Muscle layer of colon (tissue), 2 donors: Measurements from ENCODE around the gene TCERG1L.

Experiments used
- H3K27ac ChIP-seq: one replicate; pipeline ENCODE4 v1.7.0; 2013; ENCODE audit warnings: low read depth, mild to moderate bottlenecking, low read length, moderate library complexity
- H3K27me3 ChIP-seq, 2 donors: one replicate each; pipeline ENCODE4 v1.7.0; 2013; ENCODE audit warnings: low read length in 2 of 2, mild to moderate bottlenecking in 2 of 2; ENCODE audit not compliant: insufficient read depth in 2 of 2, control insufficient read depth in 1 of 2
- H3K36me3 ChIP-seq: one replicate; pipeline ENCODE4 v1.7.0; 2013; ENCODE audit warnings: mild to moderate bottlenecking, low read length; ENCODE audit not compliant: insufficient read depth
- H3K4me1 ChIP-seq: one replicate; pipeline ENCODE4 v1.7.0; 2013; ENCODE audit warnings: mild to moderate bottlenecking, low read length; ENCODE audit not compliant: insufficient read depth
- H3K4me3 ChIP-seq, 2 donors: one replicate each; pipeline ENCODE4 v1.7.0; 2013; ENCODE audit warnings: low read length in 2 of 2, low read depth in 1 of 2, mild to moderate bottlenecking in 1 of 2, moderate library complexity in 1 of 2
- H3K9ac ChIP-seq: one replicate; pipeline ENCODE4 v1.7.0; 2013; ENCODE audit warnings: low read length
- H3K9me3 ChIP-seq: one replicate; pipeline ENCODE4 v1.7.0; 2013; ENCODE audit warnings: mild to moderate bottlenecking, low read length
- donor health status: abdominal sarcoma.
- donor health status: Adenocarcinoma of cecum.

The TCERG1L gene

DNA sequence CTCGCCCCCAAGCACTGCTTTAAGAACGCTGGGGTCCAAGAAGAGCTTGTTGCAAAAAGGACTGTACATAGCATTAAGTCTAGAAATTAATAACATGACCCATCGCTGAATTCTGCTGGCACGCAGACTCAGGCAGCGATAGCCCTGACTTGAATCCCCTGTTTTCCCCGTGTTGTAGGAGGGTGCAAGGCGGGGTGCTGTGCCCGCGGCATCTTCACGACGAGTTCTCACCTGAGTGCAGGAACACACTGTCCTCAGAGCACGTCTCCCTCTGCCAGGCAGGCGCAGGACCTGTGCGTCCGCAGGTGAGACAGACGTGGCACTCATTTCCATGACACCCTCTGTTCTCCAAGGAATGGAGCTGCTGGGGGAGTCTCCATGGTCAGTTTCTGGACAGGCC lies 243.2 kb downstream of the TCERG1L start:
- Histone ChIP-seq H3K36me3 (no peaks in the 10 kb centered on the region), H3K27ac (no peak overlapping the region), H3K9me3 (no peaks in the 10 kb centered on the region), H3K9ac (no peak overlapping the region), H3K4me1 (no peaks in the 10 kb centered on the region), H3K27me3 (no peaks in the 10 kb centered on the region), H3K4me3 (no peak overlapping the region)

DNA sequence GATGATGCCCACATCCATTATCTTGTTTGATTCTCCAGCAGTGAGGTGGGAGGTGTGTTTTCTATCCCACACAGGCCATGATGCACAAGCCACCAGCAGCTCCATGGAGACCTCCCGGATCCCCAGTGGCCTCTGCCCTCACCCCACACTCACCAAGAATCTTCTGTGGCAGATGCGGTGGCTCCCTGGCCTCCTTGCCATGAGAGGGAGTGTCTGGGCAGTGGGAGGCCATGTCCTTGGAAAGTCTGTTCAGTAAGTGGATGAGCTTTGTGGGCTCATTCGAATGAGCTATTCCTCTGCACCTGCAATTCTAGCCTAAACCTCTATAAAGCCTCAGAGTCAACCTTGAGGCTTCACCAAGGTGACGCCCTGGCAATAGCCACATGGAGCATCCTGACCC lies 243.8 kb downstream of the TCERG1L start:
- Histone ChIP-seq H3K27ac (no peak overlapping the region), H3K9me3 (no peaks in the 10 kb centered on the region), H3K36me3 (no peaks in the 10 kb centered on the region), H3K4me1 (no peaks in the 10 kb centered on the region), H3K9ac (no peak overlapping the region), H3K27me3 (no peaks in the 10 kb centered on the region), H3K4me3 (no peak overlapping the region)

DNA sequence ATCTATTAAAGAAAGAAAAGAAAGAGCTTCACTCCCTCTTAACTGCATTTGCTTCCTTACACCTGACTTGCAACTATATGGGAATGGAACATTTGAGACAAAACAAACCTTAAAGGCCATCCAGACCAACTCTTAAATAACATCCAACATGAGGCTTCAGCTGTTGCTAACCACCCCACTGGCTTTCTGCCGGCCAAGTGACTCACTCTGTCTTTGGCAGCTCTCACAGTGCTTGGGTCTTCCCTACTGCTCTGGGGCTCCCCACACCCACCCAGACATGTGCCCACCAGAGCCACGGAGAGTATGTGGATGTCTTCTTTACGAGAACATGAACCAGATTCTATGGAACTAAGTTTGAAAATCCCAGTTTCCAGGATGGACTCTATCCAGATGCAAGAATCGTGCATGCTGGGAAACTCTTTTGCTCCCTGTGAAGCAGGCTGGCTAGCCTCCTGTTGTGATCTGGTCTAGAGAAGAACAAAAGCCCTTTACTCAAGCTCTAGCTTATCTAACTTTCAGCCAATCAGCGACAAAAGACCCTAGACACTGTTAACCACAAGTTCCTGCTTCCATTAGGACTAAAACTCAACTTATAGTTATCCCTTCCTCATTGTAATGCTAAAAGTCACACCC lies 245.7 kb downstream of the TCERG1L start:
- H3K9ac ChIP-seq, result no peak overlapping the region
- H3K4me1 ChIP-seq, result no peaks in the 10 kb centered on the region
- H3K9me3 ChIP-seq, result no peaks in the 10 kb centered on the region
- H3K4me3 ChIP-seq, result no peak overlapping the region
- H3K27me3 ChIP-seq, result no peaks in the 10 kb centered on the region
- H3K36me3 ChIP-seq, result no peaks in the 10 kb centered on the region
- no peak overlapping the region for H3K27ac ChIP-seq

DNA sequence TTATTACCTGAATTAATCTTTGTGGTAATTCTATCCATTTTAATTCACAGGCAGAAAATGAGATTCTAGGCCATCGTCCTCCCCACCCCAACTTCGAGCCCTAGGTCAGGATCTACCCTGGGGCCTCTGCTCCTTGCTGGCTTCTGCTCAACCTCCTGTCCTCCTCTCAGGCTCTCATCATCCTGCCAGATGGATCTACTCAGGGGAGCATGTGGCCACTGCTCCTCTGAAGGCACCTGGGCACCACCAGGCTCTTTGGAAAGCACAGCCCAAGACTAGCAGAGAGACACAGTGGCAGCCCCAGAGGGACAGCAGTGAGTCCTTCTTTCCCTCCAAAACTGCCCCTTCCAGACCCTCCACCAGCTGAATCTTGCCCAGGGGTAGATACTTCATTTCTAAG lies 248.2 kb downstream of the TCERG1L start:
- no peak overlapping the region for H3K27ac ChIP-seq

DNA sequence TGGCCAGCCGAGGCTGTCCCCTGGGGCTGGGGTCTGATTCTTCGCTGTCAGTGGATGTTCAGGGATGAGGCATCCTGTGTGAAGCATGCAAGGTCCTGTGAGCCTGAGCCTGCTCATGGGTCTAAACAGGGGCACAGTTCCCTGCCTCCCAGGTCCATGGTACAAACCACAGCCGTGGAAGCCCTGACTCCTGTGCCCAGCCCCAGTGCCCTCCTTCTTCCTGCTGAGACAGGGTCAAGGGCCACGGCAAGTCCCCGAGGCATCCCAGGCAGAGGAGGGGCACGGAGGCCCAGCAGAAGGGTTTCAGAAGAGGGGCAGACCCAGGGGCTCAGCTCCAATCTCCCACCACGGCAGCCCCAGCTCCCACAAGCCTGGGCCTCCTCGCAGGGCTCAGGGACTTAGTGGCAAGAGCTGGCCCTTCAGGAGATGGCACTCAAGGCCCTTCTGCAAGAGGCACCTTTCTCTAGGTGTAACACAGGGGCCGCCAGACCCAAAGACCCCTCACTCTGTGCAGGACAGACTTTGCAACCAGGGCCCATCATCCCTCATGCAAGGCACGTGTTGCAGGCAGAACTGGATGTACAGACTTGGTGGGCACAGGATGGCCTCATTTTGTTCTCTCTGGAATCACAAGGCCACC lies 248.8 kb downstream of the TCERG1L start:
- Histone ChIP-seq H3K9me3 (no peaks in the 10 kb centered on the region), H3K4me3 (no peak overlapping the region), H3K36me3 (no peaks in the 10 kb centered on the region), H3K4me1 (no peaks in the 10 kb centered on the region), H3K27me3 (no peaks in the 10 kb centered on the region), H3K27ac (no peak overlapping the region), H3K9ac (no peak overlapping the region)

More for the DNA sequence above, 248.2 kb downstream of the TCERG1L start:
- Histone ChIP-seq H3K9ac (no peak overlapping the region), H3K4me3 (no peak overlapping the region), H3K36me3 (no peaks in the 10 kb centered on the region), H3K27me3 (no peaks in the 10 kb centered on the region), H3K9me3 (no peaks in the 10 kb centered on the region), H3K4me1 (no peaks in the 10 kb centered on the region)

DNA sequence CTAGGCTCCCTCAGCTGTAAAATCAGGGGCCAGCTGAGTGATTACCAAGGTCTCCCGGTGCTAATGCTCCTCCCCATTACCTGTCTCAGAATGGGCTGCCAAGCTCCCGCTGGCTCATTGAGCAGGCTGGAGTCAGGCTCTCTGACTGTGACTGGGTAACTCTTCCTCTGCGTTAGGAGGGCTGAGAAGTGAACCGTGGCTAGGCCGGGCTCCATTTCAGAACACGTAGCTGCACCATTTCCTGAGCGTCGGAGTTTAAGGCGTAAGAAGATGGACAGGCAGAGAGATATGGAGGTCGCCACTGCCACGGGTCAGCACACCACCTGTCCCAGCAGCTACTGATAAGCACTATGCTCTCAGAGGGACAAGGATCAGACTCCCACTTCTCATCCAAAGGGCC lies 250.3 kb downstream of the TCERG1L start:
- Histone ChIP-seq H3K27me3 (no peaks in the 10 kb centered on the region), H3K27ac (no peak overlapping the region), H3K4me1 (no peaks in the 10 kb centered on the region), H3K9ac (no peak overlapping the region), H3K4me3 (no peak overlapping the region), H3K36me3 (no peaks in the 10 kb centered on the region), H3K9me3 (no peaks in the 10 kb centered on the region)

DNA sequence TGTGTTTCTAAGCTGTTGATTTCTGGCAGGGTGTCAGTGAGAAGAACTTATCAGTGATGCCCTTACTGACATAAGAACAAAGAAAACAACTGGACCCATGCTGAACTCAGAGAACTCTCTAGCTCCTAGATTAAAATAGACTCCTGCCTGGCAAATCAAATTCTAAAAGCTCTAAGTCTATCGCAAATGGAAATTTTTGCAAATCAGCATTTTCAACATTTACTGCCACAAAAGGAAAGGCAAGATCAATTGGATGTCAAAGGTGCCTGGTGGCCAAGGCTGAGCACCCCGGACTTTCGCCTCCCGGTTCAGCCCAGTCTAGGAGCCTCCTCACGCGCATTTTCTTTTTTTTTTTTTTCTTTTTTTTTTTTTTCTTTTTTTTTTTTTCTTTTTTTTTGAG lies 251.6 kb downstream of the TCERG1L start:
- no peak overlapping the region for H3K9ac ChIP-seq
- no peaks in the 10 kb centered on the region for H3K4me1 ChIP-seq
- H3K4me3 ChIP-seq, result no peak overlapping the region
- H3K9me3 ChIP-seq, result no peaks in the 10 kb centered on the region
- H3K27me3 ChIP-seq, result no peaks in the 10 kb centered on the region
- H3K27ac ChIP-seq, result no peak overlapping the region
- H3K36me3 ChIP-seq, result no peaks in the 10 kb centered on the region

DNA sequence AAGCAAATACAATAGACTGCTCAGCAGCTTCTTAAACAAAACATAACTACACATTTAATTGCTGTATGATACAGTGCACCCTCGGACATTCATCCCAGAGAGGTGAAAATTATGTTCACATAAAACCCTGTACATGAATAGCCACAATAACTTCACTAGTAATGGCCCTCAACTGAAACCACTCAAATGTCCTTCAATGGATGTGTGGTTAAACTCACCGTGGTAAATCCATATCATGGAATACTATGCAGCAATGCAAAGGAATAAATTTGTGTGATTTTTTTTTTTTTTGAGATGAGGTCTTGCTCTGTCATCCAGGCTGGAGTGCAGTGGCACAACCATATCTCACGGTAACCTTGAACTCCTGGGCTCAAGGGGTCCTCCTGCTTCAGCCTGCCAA lies 252.7 kb downstream of the TCERG1L start:
- Histone ChIP-seq H3K9me3 (no peaks in the 10 kb centered on the region), H3K27ac (no peak overlapping the region), H3K4me3 (no peak overlapping the region), H3K36me3 (no peaks in the 10 kb centered on the region), H3K4me1 (no peaks in the 10 kb centered on the region), H3K27me3 (no peaks in the 10 kb centered on the region), H3K9ac (no peak overlapping the region)

DNA sequence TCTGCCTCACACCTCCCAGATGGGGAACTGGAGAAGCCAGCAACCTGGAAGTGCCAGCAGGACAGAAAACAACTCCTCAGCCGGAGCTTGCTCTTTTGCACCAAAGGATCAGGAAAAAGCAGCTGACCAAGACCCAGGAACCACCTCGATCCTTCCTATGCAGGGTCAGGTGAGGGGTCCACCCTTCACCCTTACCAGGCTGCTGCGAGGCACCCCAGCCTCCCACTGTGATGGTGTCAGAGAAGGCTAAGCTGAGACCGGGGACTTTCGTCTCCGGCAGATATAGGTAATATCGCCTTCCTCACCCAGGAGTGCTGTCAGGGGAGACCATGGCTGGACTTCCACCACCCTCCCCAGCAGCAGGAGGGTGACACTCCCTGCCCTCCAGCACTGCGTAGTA lies 254.7 kb downstream of the TCERG1L start:
- Histone ChIP-seq H3K9me3 (no peaks in the 10 kb centered on the region), H3K9ac (no peak overlapping the region), H3K4me3 (no peak overlapping the region), H3K27me3 (no peaks in the 10 kb centered on the region), H3K4me1 (no peaks in the 10 kb centered on the region), H3K27ac (no peak overlapping the region), H3K36me3 (no peaks in the 10 kb centered on the region)

DNA sequence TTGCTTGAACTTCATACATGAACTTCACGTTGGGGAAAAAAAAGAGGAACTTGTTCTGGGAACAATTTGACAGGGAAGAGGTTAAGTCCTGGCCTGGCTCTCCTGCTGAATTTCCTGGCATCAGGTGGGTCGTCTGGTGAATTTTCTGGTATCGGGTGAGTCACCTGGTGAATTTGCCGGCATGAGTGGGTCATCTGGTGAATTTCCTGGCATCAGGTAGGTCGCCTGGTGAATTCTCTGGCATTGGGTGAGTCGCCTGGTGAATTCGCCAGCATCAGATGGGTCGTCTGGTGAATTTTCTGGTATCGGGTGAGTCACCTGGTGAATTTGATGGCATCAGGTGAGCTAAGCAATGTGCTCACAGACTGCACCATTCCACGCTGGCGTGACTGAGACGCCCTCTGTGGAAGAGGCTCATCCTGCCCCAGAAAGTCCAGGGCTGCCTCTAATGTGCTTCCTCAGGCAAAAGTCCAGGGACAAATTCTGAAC lies 255.4 kb downstream of the TCERG1L start:
- Histone ChIP-seq H3K27ac (no peak overlapping the region), H3K9ac (no peak overlapping the region), H3K27me3 (no peaks in the 10 kb centered on the region), H3K36me3 (no peaks in the 10 kb centered on the region), H3K4me1 (no peaks in the 10 kb centered on the region), H3K9me3 (no peaks in the 10 kb centered on the region), H3K4me3 (no peak overlapping the region)

DNA sequence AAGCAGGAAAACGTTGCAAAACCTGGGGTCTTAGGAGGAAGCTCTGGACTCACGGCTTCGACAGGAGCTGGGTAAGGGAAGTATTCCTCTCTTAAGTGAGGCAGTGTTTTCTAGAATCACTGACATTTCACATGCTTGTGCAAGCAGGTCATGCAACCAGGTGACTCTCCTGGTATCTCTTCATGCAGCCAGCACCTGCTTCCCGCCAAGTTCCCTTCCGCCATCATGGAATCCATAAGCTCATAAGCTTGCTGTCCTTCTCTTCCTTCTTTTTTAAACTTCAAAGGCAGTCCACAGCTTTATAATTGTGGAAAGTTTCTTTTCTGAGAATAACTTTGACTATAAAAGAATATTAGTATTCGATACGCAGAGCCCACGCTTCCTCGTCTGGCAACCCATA lies 256.1 kb downstream of the TCERG1L start:
- H3K4me1 ChIP-seq, result no peaks in the 10 kb centered on the region
- no peak overlapping the region for H3K27ac ChIP-seq
- no peak overlapping the region for H3K9ac ChIP-seq
- no peak overlapping the region for H3K4me3 ChIP-seq
- no peaks in the 10 kb centered on the region for H3K36me3 ChIP-seq
- no peaks in the 10 kb centered on the region for H3K27me3 ChIP-seq
- H3K9me3 ChIP-seq, result no peaks in the 10 kb centered on the region

DNA sequence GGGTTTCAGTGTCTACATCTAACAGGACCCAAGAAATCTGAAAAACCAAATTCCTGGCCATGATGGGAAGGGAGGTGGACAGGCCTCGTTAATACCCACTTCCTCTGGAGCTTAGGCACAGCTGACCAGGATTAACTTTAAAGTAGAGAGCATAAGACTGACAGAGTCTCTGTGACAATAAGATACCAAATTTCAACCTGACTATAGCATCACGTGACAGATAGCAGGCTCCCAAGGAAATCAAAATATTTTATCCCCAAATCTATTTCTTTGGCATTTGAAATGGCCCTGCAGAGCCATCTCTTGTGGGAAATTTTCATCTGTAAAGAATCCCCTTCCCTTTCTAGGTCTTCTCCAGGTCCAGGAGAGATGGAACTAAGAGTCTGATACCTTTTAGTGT lies 258.3 kb downstream of the TCERG1L start:
- Histone ChIP-seq H3K36me3 (no peaks in the 10 kb centered on the region), H3K27me3 (no peaks in the 10 kb centered on the region), H3K9ac (no peak overlapping the region), H3K4me3 (no peak overlapping the region), H3K4me1 (no peaks in the 10 kb centered on the region), H3K27ac (no peak overlapping the region), H3K9me3 (no peaks in the 10 kb centered on the region)
